ENCODE data around the gene SPOCK3.

GRCh38 chr4:166798126-166798525, 436.2 kb downstream of the SPOCK3 start:
- TF ChIP-seq ZNF274 (IDR thresholded peaks at IDR 0.05; ENCODE audit: low read depth, low read length) (no peak), YY1 (IDR thresholded peaks at IDR 0.05; ENCODE audit: insufficient read depth, insufficient read length) (no peak), SUZ12 (IDR thresholded peaks at IDR 0.05; ENCODE audit: extremely low read depth, insufficient read depth, insufficient read length) (no peak)

Data from NT2/D1 (cell line).